Activated CD4-positive, alpha-beta T cell treated with anti-CD3 and anti-CD28 coated beads, Interleukin-2, amount 10 ng/mL, durations not matched to agents 7 days and 5 days (primary cell): ENCODE measurements around the gene CRACDL. TPM values are rescaled to one million over a fixed set of nuclear protein-coding genes. Genes with fewer than 3 reads are reported as not detected.

ENCODE experiments used
- CTCF ChIA-PET: fragments of 350-600 bp; sonication (Branson Sonifier 250); formaldehyde crosslinking; loops from one replicate; lab custom pipeline; 2021; ENCODE audit warnings: antibody characterized with exemption; lab: Charles Lee
- POLR2A ChIA-PET: fragments of 350-600 bp; sonication (Branson Sonifier 250); formaldehyde crosslinking; loops from one replicate; lab custom pipeline; 2021; ENCODE audit warnings: antibody characterized with exemption; lab: Charles Lee
- DNase-seq: peaks from one replicate; pipeline ENCODE4 v3.0.0-alpha.2; 2020
- H3K27ac Mint-ChIP-seq: one replicate; pipeline ENCODE4 v1.8.0; 2021; ENCODE audit warnings: mild to moderate bottlenecking, moderate library complexity, mixed read lengths
- H3K27me3 Mint-ChIP-seq: one replicate; pipeline ENCODE4 v1.8.0; 2021; ENCODE audit warnings: mixed read lengths
- H3K36me3 Mint-ChIP-seq: one replicate; pipeline ENCODE4 v1.8.0; 2021; ENCODE audit warnings: low read depth, mixed read lengths
- H3K4me1 Mint-ChIP-seq: one replicate; pipeline ENCODE4 v1.8.0; 2021; ENCODE audit warnings: mixed read lengths
- H3K4me3 Mint-ChIP-seq: one replicate; pipeline ENCODE4 v1.8.0; 2021; ENCODE audit warnings: mild to moderate bottlenecking, moderate library complexity, mixed read lengths
- H3K9me3 Mint-ChIP-seq: one replicate; pipeline ENCODE4 v1.8.0; 2021; ENCODE audit warnings: mixed read lengths
- total RNA-seq, 2 experiments: library from RNA; stranded (reverse); gene quantifications; one replicate each; pipeline ENCODE4 v1.2.3, GENCODE V29; 2021

Gene CRACDL
- total RNA-seq, 2 experiments from 2014 or later = 0.19 to 0.22 TPM

DNA sequence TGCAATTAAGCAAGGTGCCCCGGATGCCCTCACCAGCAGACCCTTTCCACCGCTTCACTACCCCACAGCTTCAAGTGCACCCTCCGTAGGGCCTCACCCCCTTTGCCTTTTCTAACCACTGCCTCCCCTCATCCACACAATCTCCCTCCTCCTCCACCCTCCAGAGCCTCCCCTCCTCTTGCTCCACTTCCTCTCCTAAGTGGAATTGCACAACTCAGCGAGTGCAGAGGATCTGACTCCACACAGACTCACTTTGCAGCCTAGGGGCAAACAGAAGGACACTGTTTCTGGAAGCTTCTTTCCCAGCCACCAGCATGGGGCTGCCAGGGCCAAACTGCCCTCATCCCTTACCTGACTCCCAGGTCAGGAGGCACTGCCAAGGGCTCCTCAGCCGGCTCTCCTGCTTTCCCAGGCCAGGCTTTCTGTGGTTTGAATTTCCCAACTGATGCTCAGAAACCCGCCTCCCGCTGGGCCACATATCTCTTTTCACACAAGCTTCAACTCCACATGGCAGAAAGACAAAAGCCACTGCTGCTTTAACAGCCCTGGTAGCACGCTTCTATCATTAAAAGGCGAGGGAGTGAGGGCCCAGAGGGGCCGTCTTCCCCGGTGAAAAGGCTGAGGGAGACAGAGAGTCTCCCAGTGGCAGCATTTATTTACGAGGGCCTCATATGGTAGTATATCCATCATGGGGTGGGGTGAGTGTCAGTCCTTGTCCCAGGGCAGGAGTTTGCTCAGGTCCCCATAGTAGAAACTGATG, 130.4 kb downstream of the CRACDL start:
- no peak for DNase-seq
- Mint-ChIP-seq H3K9me3 (no peaks in the 10 kb centered on the region), H3K4me1 (peaks cover 18% of the 10 kb centered on the region), H3K4me3 (no peak overlapping the region), H3K36me3 (no peaks in the 10 kb centered on the region), H3K27me3 (peaks cover 7% of the 10 kb centered on the region), H3K27ac (no peak overlapping the region)
- CTCF ChIA-PET = interaction anchor here (0.9 to 2.4 kb wide), 7 partner anchors 11 to 197 kb away, joined by 3 to 8 read pairs (median 3); no protein-coding TSS in a partner anchor
- POLR2A ChIA-PET = no interaction called here

DNA sequence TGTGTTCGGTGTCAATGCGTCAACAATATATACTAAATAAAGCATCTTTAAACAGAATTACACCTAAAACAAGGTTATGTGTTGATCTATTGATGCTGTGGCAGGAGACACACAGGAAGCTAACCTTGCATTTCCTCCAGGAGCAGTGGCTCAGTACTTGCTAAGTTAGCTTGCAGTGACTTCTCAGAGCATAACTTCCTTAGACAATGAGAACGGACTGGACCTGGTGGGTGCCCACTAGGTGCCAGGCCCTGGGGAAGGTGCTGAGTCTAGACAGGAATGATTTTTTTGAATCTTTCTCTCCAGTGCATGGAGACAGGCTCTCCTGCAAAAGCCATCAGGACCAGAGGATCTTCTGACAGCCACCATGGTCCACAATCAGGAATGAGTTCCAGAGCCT, 131.3 kb downstream of the CRACDL start:
- H3K4me1 Mint-ChIP-seq = peaks cover 18% of the 10 kb centered on the region
- H3K9me3 Mint-ChIP-seq = no peaks in the 10 kb centered on the region
- no peak for DNase-seq
- H3K36me3 Mint-ChIP-seq = no peaks in the 10 kb centered on the region
- peaks cover 8% of the 10 kb centered on the region for H3K27me3 Mint-ChIP-seq
- no peak overlapping the region for H3K4me3 Mint-ChIP-seq
- no peak overlapping the region for H3K27ac Mint-ChIP-seq
- POLR2A ChIA-PET = no interaction called here
- CTCF ChIA-PET = interaction anchor here (0.8 to 2.1 kb wide), 6 partner anchors 10 to 196 kb away, joined by 3 to 8 read pairs (median 3); no protein-coding TSS in a partner anchor

- Mint-ChIP-seq H3K27me3 (peaks cover 10% of the 10 kb centered on the region), H3K4me1 (peaks cover 18% of the 10 kb centered on the region), H3K9me3 (no peaks in the 10 kb centered on the region), H3K27ac (no peak overlapping the region), H3K36me3 (no peaks in the 10 kb centered on the region), H3K4me3 (no peak overlapping the region)
- DNase-seq = no peak
- CTCF ChIA-PET = interaction anchor here (0.8 to 2.1 kb wide), 5 partner anchors 10 to 33 kb away, joined by 3 to 8 read pairs (median 3); no protein-coding TSS in a partner anchor
- POLR2A ChIA-PET = no interaction called here
Measured at GRCh38 chr2:98804265-98804650, 131.8 kb downstream of the CRACDL start.

DNA sequence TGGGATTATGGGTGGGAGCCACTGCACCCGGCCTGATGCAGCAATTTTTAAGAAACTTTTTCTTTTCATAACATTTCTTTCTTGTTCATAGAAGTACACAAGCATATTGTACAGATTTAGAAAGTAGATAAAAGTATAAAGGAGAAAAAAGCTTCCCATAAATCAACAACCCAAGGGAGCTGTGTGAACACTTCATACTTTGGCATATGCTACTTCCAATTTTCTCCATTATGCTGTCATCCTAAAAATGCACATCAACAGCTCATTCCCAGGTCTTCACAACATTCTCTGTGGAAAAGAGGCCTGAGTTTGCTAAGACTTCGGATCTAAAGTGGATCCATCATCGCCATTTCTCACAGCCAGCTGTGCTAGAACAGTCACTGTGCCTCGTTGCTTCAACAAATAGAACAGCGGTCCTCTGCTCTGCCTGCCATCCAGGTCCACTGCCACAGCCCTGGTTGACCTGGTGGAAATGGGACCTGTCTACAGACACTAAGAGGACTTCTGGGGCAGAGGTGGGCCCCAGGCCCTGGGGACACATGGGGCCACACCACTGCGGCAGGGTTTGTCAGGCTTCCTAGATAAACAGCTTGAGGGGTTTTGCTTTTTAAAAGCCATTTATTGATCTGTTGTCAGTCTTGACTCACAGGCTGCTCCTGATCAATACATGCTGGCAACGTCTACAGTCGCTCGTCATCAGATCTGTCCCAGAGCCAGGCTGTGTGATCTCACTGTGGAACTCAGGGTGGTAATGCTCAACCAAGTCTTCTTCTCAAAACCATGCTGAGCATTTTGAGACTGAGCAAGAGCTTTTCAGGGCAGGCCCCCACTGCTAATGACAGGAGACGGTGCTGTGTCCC, 132.4 kb downstream of the CRACDL start:
- CTCF ChIA-PET = interaction anchor here (0.5 to 2.1 kb wide), 8 partner anchors 11 to 162 kb away, joined by 3 to 8 read pairs (median 3); no protein-coding TSS in a partner anchor
- H3K9me3 Mint-ChIP-seq = no peaks in the 10 kb centered on the region

DNA sequence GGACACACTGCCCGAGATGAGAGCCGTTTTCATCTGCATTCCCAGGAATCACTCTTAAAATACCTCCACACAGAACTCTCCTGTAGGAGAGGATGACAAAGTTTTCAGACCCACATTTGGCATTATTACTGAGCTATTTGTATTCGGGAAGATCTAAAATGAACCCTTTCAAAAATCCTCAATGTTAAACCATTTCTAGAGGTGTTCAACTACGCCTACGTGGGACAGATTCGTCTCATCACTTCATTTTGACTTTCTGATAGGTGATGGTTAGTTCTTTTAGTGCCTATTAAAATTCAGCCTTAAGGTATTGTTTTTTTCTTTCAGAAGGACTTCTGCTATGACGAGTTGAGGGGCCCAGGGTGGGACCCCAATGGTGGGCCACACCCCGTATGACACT, 133.7 kb downstream of the CRACDL start:
- POLR2A ChIA-PET = no interaction called here
- no peaks in the 10 kb centered on the region for H3K36me3 Mint-ChIP-seq
- peaks cover 7% of the 10 kb centered on the region for H3K4me1 Mint-ChIP-seq
- H3K27ac Mint-ChIP-seq = no peak overlapping the region
- CTCF ChIA-PET = interaction anchor here (0.9 to 1.3 kb wide), 2 partner anchors 8 to 32 kb away, joined by 3 read pairs; no protein-coding TSS in a partner anchor
- H3K27me3 Mint-ChIP-seq = peaks cover 10% of the 10 kb centered on the region
- no peak for DNase-seq
- no peaks in the 10 kb centered on the region for H3K9me3 Mint-ChIP-seq
- H3K4me3 Mint-ChIP-seq = no peak overlapping the region

More for the DNA sequence above, 132.4 kb downstream of the CRACDL start:
- no peak for DNase-seq
- POLR2A ChIA-PET = no interaction called here
- Mint-ChIP-seq H3K4me3 (no peak overlapping the region), H3K27me3 (peaks cover 10% of the 10 kb centered on the region), H3K4me1 (peaks cover 18% of the 10 kb centered on the region), H3K27ac (no peak overlapping the region), H3K36me3 (no peaks in the 10 kb centered on the region)

DNA sequence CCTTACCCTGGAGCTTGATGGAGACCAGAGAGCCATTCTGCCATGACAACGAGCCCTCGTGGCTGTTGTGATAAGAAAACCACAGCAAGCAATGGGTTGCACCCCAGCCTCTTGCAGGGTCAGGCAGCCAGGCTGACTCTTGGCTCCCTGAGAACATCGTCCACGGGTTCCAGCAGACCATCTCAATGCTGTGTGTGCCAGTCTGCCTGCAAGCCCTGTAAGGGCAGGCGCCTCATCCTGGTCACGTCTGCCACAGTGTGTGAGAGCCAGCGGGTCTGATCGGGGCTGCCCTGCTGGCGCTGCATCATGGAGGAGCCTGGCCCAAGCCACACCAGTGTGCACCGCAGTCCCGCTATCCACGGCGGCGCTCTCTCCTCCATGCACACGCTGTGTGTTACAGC, 134.1 kb downstream of the CRACDL start:
- H3K4me1 Mint-ChIP-seq = peaks cover 3% of the 10 kb centered on the region
- H3K27ac Mint-ChIP-seq = no peak overlapping the region
- no peak overlapping the region for H3K4me3 Mint-ChIP-seq
- DNase-seq = no peak
- peaks cover 10% of the 10 kb centered on the region for H3K27me3 Mint-ChIP-seq
- no peaks in the 10 kb centered on the region for H3K36me3 Mint-ChIP-seq
- CTCF ChIA-PET = interaction anchor here (0.9 kb wide), 1 partner anchor 8 kb away, joined by 3 read pairs; no protein-coding TSS in a partner anchor
- POLR2A ChIA-PET = no interaction called here
- H3K9me3 Mint-ChIP-seq = no peaks in the 10 kb centered on the region

- CTCF ChIA-PET = interaction anchor here (0.9 to 1.3 kb wide), 4 partner anchors 12 to 152 kb away, joined by 3 to 5 read pairs (median 4); no protein-coding TSS in a partner anchor
- H3K27me3 Mint-ChIP-seq = peaks cover 10% of the 10 kb centered on the region
- no peaks in the 10 kb centered on the region for H3K9me3 Mint-ChIP-seq
- no peak overlapping the region for H3K4me3 Mint-ChIP-seq
- POLR2A ChIA-PET = no interaction called here
- H3K36me3 Mint-ChIP-seq = no peaks in the 10 kb centered on the region
- no peak for DNase-seq
- H3K27ac Mint-ChIP-seq = no peak overlapping the region
- no peaks in the 10 kb centered on the region for H3K4me1 Mint-ChIP-seq
Measured at GRCh38 chr2:98801286-98801685, 134.7 kb downstream of the CRACDL start.

GRCh38 chr2:98800330-98801064, 135.5 kb downstream of the CRACDL start:
- ChIA-PET POLR2A (no interaction called here), CTCF (interaction anchor here (0.6 to 1.3 kb wide), 5 partner anchors 11 to 152 kb away, joined by 3 to 5 read pairs (median 4); no protein-coding TSS in a partner anchor)
- no peaks in the 10 kb centered on the region for H3K36me3 Mint-ChIP-seq
- no peak for DNase-seq
- peaks cover 10% of the 10 kb centered on the region for H3K27me3 Mint-ChIP-seq
- no peaks in the 10 kb centered on the region for H3K9me3 Mint-ChIP-seq
- H3K27ac Mint-ChIP-seq = no peak overlapping the region
- H3K4me3 Mint-ChIP-seq = no peak overlapping the region
- H3K4me1 Mint-ChIP-seq = no peaks in the 10 kb centered on the region

- Mint-ChIP-seq H3K4me1 (no peaks in the 10 kb centered on the region), H3K27ac (no peak overlapping the region), H3K4me3 (no peak overlapping the region), H3K36me3 (peaks cover under 1% of the 10 kb centered on the region), H3K9me3 (no peaks in the 10 kb centered on the region), H3K27me3 (peaks cover 10% of the 10 kb centered on the region)
- ChIA-PET POLR2A (no interaction called here), CTCF (interaction anchor here (0.6 to 1.3 kb wide), 4 partner anchors 16 to 151 kb away, joined by 3 to 5 read pairs (median 4); no protein-coding TSS in a partner anchor)
- no peak for DNase-seq
Measured at GRCh38 chr2:98799375-98800329, 136.4 kb downstream of the CRACDL start.

DNA sequence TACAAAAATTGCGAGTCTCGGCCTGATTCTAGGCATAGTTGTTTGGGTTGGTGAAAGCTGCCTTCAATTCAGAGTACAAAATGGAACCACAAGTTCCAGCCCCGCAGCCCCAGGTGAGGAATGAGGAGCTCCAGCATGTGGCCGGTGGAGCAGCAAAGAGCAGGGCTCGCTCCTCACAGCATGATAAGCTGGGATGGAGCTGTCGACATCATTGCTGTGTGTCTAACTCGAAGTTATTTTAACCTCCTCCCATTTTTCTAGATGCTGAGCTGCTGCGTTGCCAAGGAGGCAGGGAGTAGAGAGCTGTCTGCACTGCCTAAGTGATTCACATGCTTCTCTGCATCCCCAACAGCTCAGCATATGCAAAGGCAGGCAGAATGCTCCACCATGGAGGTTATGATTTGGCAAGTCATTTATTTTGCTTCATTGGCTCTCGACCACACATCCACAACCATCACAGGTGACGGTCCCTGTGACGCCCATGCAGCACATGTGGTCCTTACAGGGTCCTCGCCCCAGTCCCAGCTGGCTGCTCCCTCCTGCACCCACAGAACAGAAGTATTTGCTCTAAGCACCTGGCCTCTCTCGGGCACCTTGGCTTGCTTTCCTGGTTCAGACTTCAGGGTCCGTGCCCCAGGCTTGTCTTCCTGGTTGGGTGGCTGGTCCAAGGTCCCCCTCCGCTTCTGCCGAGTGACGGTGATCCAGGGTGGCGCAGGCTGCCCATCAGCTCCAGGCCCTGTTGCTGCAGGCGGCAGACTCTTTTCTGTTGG, 139.1 kb downstream of the CRACDL start:
- ChIA-PET CTCF (interaction anchor here (0.6 to 1.6 kb wide), 3 partner anchors 13 to 66 kb away, joined by 4 to 7 read pairs (median 5); partner anchors contain the start of gene MGAT4A), POLR2A (interaction anchor here (0.6 kb wide), 1 partner anchor 368 kb away, joined by 3 read pairs; no protein-coding TSS in a partner anchor)
- peaks cover 15% of the 10 kb centered on the region for H3K27me3 Mint-ChIP-seq
- H3K27ac Mint-ChIP-seq = no peak overlapping the region
- no peaks in the 10 kb centered on the region for H3K4me1 Mint-ChIP-seq
- H3K9me3 Mint-ChIP-seq = no peaks in the 10 kb centered on the region
- DNase-seq = no peak
- no peak overlapping the region for H3K4me3 Mint-ChIP-seq
- peaks cover 2% of the 10 kb centered on the region for H3K36me3 Mint-ChIP-seq
